K562 (cell line): ENCODE results near the gene GPR179. TPM values are rescaled to one million over a fixed set of nuclear protein-coding genes. Genes with fewer than 3 reads are reported as not detected.

Experiments used
- HBP1 ChIP-seq: fragments of 450-650 bp; formaldehyde crosslinking; IDR thresholded peaks from 2 replicates; pipeline ENCODE4 v1.4.0; 2022; ENCODE audit warnings: missing genetic modification characterization
- KDM2B ChIP-seq: fragments of 250-450 bp; sonication (Bioruptor Pico); IDR thresholded peaks from 2 replicates; pipeline ENCODE4 v1.8.0; 2021; ENCODE audit warnings: mild to moderate bottlenecking, moderate library complexity
- PYGO2 ChIP-seq: fragments of 450-650 bp; IDR thresholded peaks from 2 replicates; pipeline ENCODE4 v1.6.1; 2016; ENCODE audit warnings: mild to moderate bottlenecking, missing genetic modification characterization, moderate library complexity, missing compliant biosample characterization
- RCOR1 ChIP-seq, 2 experiments: IDR thresholded peaks; 2 replicates each; pipeline ENCODE4 v1.6.1; 2012; ENCODE audit warnings: low read depth in 2 of 2, low read length in 2 of 2, borderline replicate concordance in 1 of 2, improper control_type of control experiment in 1 of 2
- TFAP4 ChIP-seq: sonication (generic); formaldehyde crosslinking; IDR thresholded peaks from 2 replicates; pipeline ENCODE4 v1.8.0; 2022; ENCODE audit warnings: missing genetic modification reagents, mild to moderate bottlenecking, moderate library complexity, borderline replicate concordance
- ZNF274 ChIP-seq: IDR thresholded peaks from 2 replicates; pipeline ENCODE4 v1.6.1; 2011; ENCODE audit warnings: low read depth, mild to moderate bottlenecking, low read length, moderate library complexity, borderline replicate concordance
- polyA plus RNA-seq, 8 experiments: library from polyadenylated mRNA; depleted of rRNA in 4 of 8; stranded (reverse) in 5 of 8; unstranded in 3 of 8; fragments of >200 nt; fragmentation: Nextera tagmentation in 2 of 8; fragmentation: Illumina TruSeq in 1 of 8; extraction: Ambion mirVana in 2 of 8; extraction: Trizol in 1 of 8; gene quantifications; 2 replicates each; pipeline versions ENCODE4 v1.2.1 to v1.2.3, GENCODE V29; 2011 to 2014; ENCODE audit warnings: inconsistent platforms in 1 of 8, missing spikeins in 1 of 8
- total RNA-seq, 7 experiments: library from RNA; depleted of rRNA in 6 of 7; stranded (reverse); fragments of >200 nt in 6 of 7; fragmentation: Illumina TruSeq in 2 of 7; extraction: Trizol in 2 of 7; gene quantifications; 2 replicates each; pipeline versions ENCODE4 v1.2.1 to v1.2.3, GENCODE V29; 2011 to 2021; ENCODE audit warnings: low replicate concordance in 1 of 7

Gene GPR179
- total and polyA plus RNA-seq, 9 of the 15 experiments (the other 6 are each of a cell fraction or from before 2014, with no cell fraction given), result not detected

GRCh38 chr17:38329808-38330730 is 13.7 kb downstream of the GPR179 start (continued):
- no peak for TF ChIP-seq RCOR1 (IDR thresholded peaks at IDR 0.05; ENCODE audit: borderline replicate concordance in 1 of 2, low read depth in 2 of 2, low read length in 2 of 2)
- TF ChIP-seq PYGO2 (tag), result no peak
- TF ChIP-seq ZNF274, result no peak
- no peak for TF ChIP-seq HBP1 (CRISPR knock-in tag)
- no peak for TF ChIP-seq KDM2B (CRISPR knock-in tag)
- TF ChIP-seq TFAP4 (CRISPR knock-in tag), result no peak
